Left renal pelvis (tissue), 4 donors: ENCODE data around the gene OR6C76. TPM values are rescaled to one million over a fixed set of nuclear protein-coding genes. Genes with fewer than 3 reads are reported as not detected.

Source experiments
- DNase-seq, 4 donors: peaks; one replicate each; pipeline ENCODE4 v3.0.0-alpha.2; 2013; ENCODE audit warnings: low read depth in 4 of 4, low spot score in 3 of 4
- polyA plus RNA-seq, 4 donors: library from polyadenylated mRNA; unstranded; fragments of 120-200 nt; gene quantifications; one replicate each; pipeline ENCODE4 v1.2.1, GENCODE V29; 2013; ENCODE audit not compliant: insufficient read length in 4 of 4

Gene OR6C76
- polyA plus RNA-seq, 4 donors: not detected

DNA sequence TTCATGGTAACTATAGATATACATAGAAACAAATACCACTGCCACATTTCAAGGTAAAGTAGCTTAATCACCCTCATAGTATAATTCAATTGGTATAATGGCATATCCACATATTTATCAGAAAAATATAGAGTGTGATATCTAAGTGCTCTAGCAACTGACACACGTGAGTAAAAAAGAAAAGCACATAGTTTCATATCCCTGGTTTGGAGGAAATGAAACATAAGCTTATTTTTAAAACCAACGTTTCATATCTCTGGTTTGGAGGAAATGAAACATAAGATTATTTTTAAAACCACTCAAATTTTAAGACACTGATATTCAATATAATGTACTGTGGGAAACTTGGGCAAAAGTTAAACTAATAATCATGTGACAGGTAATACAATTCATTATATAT, 41.8 kb downstream of the OR6C76 start:
- DNase-seq: no peak

GRCh38 chr12:55469291-55469690, 43.2 kb downstream of the OR6C76 start:
- no peak for DNase-seq

DNA sequence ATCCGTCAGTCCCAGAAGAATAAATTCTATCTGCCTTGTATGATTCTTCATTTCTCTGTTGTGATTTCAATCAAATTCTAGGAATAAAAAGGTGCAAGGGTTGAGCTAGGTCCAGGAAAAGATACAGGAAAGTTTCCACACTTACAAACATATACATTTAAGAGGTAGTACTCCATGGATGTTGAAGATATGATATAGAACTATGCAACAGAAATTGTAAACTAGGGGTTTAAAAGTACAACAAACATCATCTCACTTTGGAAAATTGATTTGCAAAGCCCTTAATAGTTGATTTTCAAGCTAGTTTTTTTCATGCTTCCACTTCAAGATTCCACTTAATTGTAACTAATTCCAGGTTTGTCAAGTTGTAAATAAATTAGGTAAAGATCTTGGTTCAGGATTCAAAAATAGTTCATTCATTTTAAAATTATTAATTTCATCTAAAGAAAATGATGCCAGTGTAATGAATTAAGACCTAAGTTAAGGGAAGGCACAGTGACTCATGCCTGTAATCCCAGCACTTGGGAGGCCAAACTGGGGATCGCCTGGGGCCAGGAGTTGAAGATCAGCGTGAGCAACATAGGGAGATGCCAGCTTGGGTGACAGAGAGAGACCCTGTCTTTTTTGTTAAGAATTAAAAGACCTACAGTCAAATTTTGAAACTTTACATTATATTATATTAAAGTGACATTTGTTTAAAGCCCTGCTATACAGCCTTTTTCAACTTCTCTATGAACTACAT, 44.2 kb downstream of the OR6C76 start, which contains the start of gene OR6C70:
Gene OR6C70 (minus strand): TSS at position 51 of the 742 bp plus-strand sequence. CDS start 0 bp downstream, at position 51.
- DNase-seq: no peak

GRCh38 chr12:55472264-55472663, 46.2 kb downstream of the OR6C76 start:
- DNase-seq: no peak

Other genes with a start within 250 kb of the OR6C76 start
- not detected for gene OR10A7, start 205.2 kb upstream of the OR6C76 start, polyA plus RNA-seq
- not detected for gene OR6C74, start 181.6 kb upstream of the OR6C76 start, polyA plus RNA-seq
- not detected for gene OR6C6, start 129.7 kb upstream of the OR6C76 start, polyA plus RNA-seq
- not detected for gene OR6C1, start 111.9 kb upstream of the OR6C76 start, polyA plus RNA-seq
- not detected for gene OR6C3, start 95.5 kb upstream of the OR6C76 start, polyA plus RNA-seq
- gene OR6C75, start 63.3 kb upstream of the OR6C76 start, polyA plus RNA-seq: under 1 TPM in 1 of 4 donors, not detected in 3; 0.04 TPM
- gene OR6C65, start 25.7 kb upstream of the OR6C76 start, polyA plus RNA-seq: not detected
- not detected for gene OR6C2, start 17.8 kb downstream of the OR6C76 start, polyA plus RNA-seq
- not detected for gene OR6C70, start 43.9 kb downstream of the OR6C76 start, polyA plus RNA-seq
- not detected for gene OR6C68, start 66.1 kb downstream of the OR6C76 start, polyA plus RNA-seq
- not detected for gene OR6C4, start 123.3 kb downstream of the OR6C76 start, polyA plus RNA-seq
- gene OR2AP1, start 146.2 kb downstream of the OR6C76 start, polyA plus RNA-seq: not detected
- not detected for gene OR10P1, start 210.6 kb downstream of the OR6C76 start, polyA plus RNA-seq